ENCODE data around the gene BCORL1. TPM values are rescaled to one million over a fixed set of nuclear protein-coding genes. Genes with fewer than 3 reads are reported as not detected.

Gene BCORL1
- total and polyA plus RNA-seq, 2 donors (not counting 1 experiment from before 2014, with no cell fraction given) = 1.9 to 14.3 TPM

- Histone ChIP-seq H4K20me1 (ENCODE audit: control insufficient read depth, insufficient read depth, low read length, poor library complexity, severe bottlenecking) (no peaks in the 10 kb centered on the region), H3K4me1 (ENCODE audit: control insufficient read depth in 2 of 2, insufficient read depth in 2 of 2, low read length in 2 of 2) (no peaks in the 10 kb centered on the region), H3K9ac (ENCODE audit: low read length) (no peak overlapping the region), H3K27ac (ENCODE audit: low read length in 2 of 2) (no peak overlapping the region), H3K36me3 (replicated peaks in 1 of 2; ENCODE audit: control extremely low read depth in 1 of 2, control insufficient read depth in 1 of 2, extremely low read depth in 1 of 2, insufficient read depth in 2 of 2, low read length in 1 of 2) (peaks cover 0 to 21% of the 10 kb centered on the region in 2 experiments), H3K27me3 (replicated peaks in 1 of 4; ENCODE audit: control extremely low read depth in 1 of 4, control insufficient read depth in 3 of 4, insufficient read depth in 4 of 4, low read length in 3 of 4) (no peaks in the 10 kb centered on the region), H3K4me3 (ENCODE audit: control extremely low read depth in 1 of 5, extremely low read depth in 1 of 5, insufficient read depth in 1 of 5, low read depth in 2 of 5, low read length in 4 of 5) (no peak overlapping the region), H3K4me2 (replicated peaks; ENCODE audit: low read depth, low read length, poor library complexity, severe bottlenecking) (no peak overlapping the region), H3K9me3 (ENCODE audit: control extremely low read depth in 1 of 3, control insufficient read depth in 2 of 3, insufficient read depth in 1 of 3, low read length in 2 of 3) (no peaks in the 10 kb centered on the region), H3K79me2 (ENCODE audit: control insufficient read depth, insufficient read depth, low read length) (no peaks in the 10 kb centered on the region), H2AFZ (ENCODE audit: insufficient read depth, low read depth, low read length, poor library complexity, severe bottlenecking) (no peak overlapping the region)
- H3K27me3 Mint-ChIP-seq = no peaks in the 10 kb centered on the region
- ATAC-seq (ENCODE audit: low read depth) (no peak), DNase-seq (no peak)
- intact Hi-C loops (cut with micrococcal nuclease) = no loop called here
- whole genome bisulfite sequencing (ENCODE audit: insufficient coverage) = no CpG with 5 or more reads among the region's 4 CpGs
- POLR2A ChIA-PET = no interaction called here
- H3K9me3 Mint-ChIP-seq (ENCODE audit: insufficient read depth) = no peaks in the 10 kb centered on the region
- H3K4me1 Mint-ChIP-seq = peaks cover 2% of the 10 kb centered on the region
- no peak overlapping the region for H3K4me3 Mint-ChIP-seq
- no peak overlapping the region for H3K27ac Mint-ChIP-seq
- TF ChIP-seq, protein P1, sequence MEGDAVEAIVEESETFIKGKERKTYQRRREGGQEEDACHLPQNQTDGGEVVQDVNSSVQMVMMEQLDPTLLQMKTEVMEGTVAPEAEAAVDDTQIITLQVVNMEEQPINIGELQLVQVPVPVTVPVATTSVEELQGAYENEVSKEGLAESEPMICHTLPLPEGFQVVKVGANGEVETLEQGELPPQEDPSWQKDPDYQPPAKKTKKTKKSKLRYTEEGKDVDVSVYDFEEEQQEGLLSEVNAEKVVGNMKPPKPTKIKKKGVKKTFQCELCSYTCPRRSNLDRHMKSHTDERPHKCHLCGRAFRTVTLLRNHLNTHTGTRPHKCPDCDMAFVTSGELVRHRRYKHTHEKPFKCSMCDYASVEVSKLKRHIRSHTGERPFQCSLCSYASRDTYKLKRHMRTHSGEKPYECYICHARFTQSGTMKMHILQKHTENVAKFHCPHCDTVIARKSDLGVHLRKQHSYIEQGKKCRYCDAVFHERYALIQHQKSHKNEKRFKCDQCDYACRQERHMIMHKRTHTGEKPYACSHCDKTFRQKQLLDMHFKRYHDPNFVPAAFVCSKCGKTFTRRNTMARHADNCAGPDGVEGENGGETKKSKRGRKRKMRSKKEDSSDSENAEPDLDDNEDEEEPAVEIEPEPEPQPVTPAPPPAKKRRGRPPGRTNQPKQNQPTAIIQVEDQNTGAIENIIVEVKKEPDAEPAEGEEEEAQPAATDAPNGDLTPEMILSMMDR (IDR thresholded peaks at IDR 0.05) = no peak
- TF ChIP-seq EZH2 (IDR thresholded peaks at IDR 0.05; ENCODE audit: borderline replicate concordance, insufficient read depth, low read depth, low read length, poor library complexity, severe bottlenecking) = no peak
- CTCF ChIA-PET = no interaction called here
These were observed 48.4 kb downstream of the BCORL1 start for GRCh38 chrX:130030826-130031225.

DNA sequence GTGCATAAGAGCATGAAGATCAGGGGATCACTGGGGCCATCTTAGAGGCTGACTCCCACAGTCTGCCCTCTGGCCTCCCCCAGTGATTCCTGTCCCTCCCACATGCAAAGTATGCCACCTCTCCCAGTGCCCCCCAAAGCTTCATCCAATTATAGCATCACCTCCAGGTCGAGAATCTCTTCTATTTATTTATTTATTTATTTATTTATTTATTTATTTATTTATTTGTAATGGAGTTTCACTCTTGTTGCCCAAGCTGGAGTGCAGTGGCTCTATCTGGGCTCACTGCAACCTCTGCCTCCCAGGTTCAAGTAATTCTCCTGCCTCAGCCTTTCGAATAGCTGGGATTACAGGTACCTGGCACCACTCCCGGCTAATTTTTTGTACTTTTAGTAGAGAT, 50.1 kb downstream of the BCORL1 start:
- H3K27me3 ChIP-seq (replicated peaks in 1 of 4; ENCODE audit: control extremely low read depth in 1 of 4, control insufficient read depth in 3 of 4, insufficient read depth in 4 of 4, low read length in 3 of 4) = no peaks in the 10 kb centered on the region
- Mint-ChIP-seq H3K27ac (no peak overlapping the region), H3K27me3 (no peaks in the 10 kb centered on the region), H3K9me3 (ENCODE audit: insufficient read depth) (no peaks in the 10 kb centered on the region), H3K4me1 (peaks cover 2% of the 10 kb centered on the region), H3K4me3 (no peak overlapping the region)
- peaks cover 0 to 17% of the 10 kb centered on the region in 2 experiments for H3K36me3 ChIP-seq (replicated peaks in 1 of 2; ENCODE audit: control extremely low read depth in 1 of 2, control insufficient read depth in 1 of 2, extremely low read depth in 1 of 2, insufficient read depth in 2 of 2, low read length in 1 of 2)
- H3K27ac ChIP-seq (ENCODE audit: low read length in 2 of 2) = no peak overlapping the region
- H4K20me1 ChIP-seq (ENCODE audit: control insufficient read depth, insufficient read depth, low read length, poor library complexity, severe bottlenecking) = no peaks in the 10 kb centered on the region
- CTCF ChIA-PET = interaction anchor here (1.1 to 1.5 kb wide), 3 partner anchors 106 to 432 kb away, joined by 3 to 7 read pairs (median 3); no protein-coding TSS in a partner anchor
- DNase-seq (no peak), ATAC-seq (ENCODE audit: low read depth) (no peak)
- H3K79me2 ChIP-seq (ENCODE audit: control insufficient read depth, insufficient read depth, low read length) = no peaks in the 10 kb centered on the region
- intact Hi-C loops (cut with micrococcal nuclease) = no loop called here
- POLR2A ChIA-PET = no interaction called here
- no peak overlapping the region for H3K9ac ChIP-seq (ENCODE audit: low read length)
- H2AFZ ChIP-seq (ENCODE audit: insufficient read depth, low read depth, low read length, poor library complexity, severe bottlenecking) = no peak overlapping the region
- no peak overlapping the region for H3K4me3 ChIP-seq (ENCODE audit: control extremely low read depth in 1 of 5, extremely low read depth in 1 of 5, insufficient read depth in 1 of 5, low read depth in 2 of 5, low read length in 4 of 5)
- H3K4me1 ChIP-seq (ENCODE audit: control insufficient read depth in 2 of 2, insufficient read depth in 2 of 2, low read length in 2 of 2) = no peaks in the 10 kb centered on the region
- H3K4me2 ChIP-seq (replicated peaks; ENCODE audit: low read depth, low read length, poor library complexity, severe bottlenecking) = no peak overlapping the region
- no peak for TF ChIP-seq EZH2 (IDR thresholded peaks at IDR 0.05; ENCODE audit: borderline replicate concordance, insufficient read depth, low read depth, low read length, poor library complexity, severe bottlenecking)
- TF ChIP-seq, protein P1 (IDR thresholded peaks at IDR 0.05) = no peak
- WGBS (ENCODE audit: insufficient coverage) = no CpG with 5 or more reads among the region's 3 CpGs
- no peaks in the 10 kb centered on the region for H3K9me3 ChIP-seq (ENCODE audit: control extremely low read depth in 1 of 3, control insufficient read depth in 2 of 3, insufficient read depth in 1 of 3, low read length in 2 of 3)

All from B cell (primary cell).